Astrocyte (in vitro differentiated cells and primary cell): ENCODE results near the gene H6PD. TPM values are rescaled to one million over a fixed set of nuclear protein-coding genes. Genes with fewer than 3 reads are reported as not detected.
A peak's percentile ranks its signal among the peaks of the same experiment; 100 is the strongest.

Experiments used
- DNase-seq: peaks from one replicate; pipeline ENCODE4 v3.0.0-alpha.2; 2010; ENCODE audit warnings: low read depth
- FAIRE-seq: peaks from 2 replicates; lab custom pipeline; 2011; peaks lifted over from hg19 to GRCh38; lab: Jason Lieb, UNC
- H2AFZ ChIP-seq: 2 replicates; pipeline ENCODE4 v1.6.0; 2012; ENCODE audit warnings: low read depth, low read length, inconsistent platforms
- H3K27ac ChIP-seq: 2 replicates; pipeline ENCODE4 v1.5.1; 2011; ENCODE audit warnings: low read depth, low read length, inconsistent platforms
- H3K27me3 ChIP-seq: 2 replicates; pipeline ENCODE4 v1.6.0; 2011; ENCODE audit warnings: low read length, inconsistent platforms; ENCODE audit not compliant: insufficient read depth
- H3K36me3 ChIP-seq: 2 replicates; pipeline ENCODE4 v1.5.1; 2011; ENCODE audit warnings: low read length, inconsistent platforms; ENCODE audit not compliant: insufficient read depth
- H3K4me1 ChIP-seq: 2 replicates; pipeline ENCODE4 v1.5.1; 2011; ENCODE audit warnings: low read length, inconsistent platforms; ENCODE audit not compliant: insufficient read depth
- H3K4me2 ChIP-seq: 2 replicates; pipeline ENCODE4 v1.6.0; 2012; ENCODE audit warnings: low read length, inconsistent platforms
- H3K4me3 ChIP-seq: 2 replicates; pipeline ENCODE4 v1.5.1; 2011; ENCODE audit warnings: low read depth, mild to moderate bottlenecking, low read length, inconsistent platforms; ENCODE audit not compliant: insufficient read depth
- H3K79me2 ChIP-seq: 2 replicates; pipeline ENCODE4 v1.6.0; 2012; ENCODE audit warnings: mild to moderate bottlenecking, low read length, inconsistent platforms; ENCODE audit not compliant: insufficient read depth
- H3K9ac ChIP-seq: 2 replicates; pipeline ENCODE4 v1.6.0; 2012; ENCODE audit warnings: mild to moderate bottlenecking, low read length, inconsistent platforms
- H3K9me3 ChIP-seq: 2 replicates; pipeline ENCODE4 v1.5.1; 2012; ENCODE audit warnings: low read depth, mild to moderate bottlenecking, low read length, inconsistent platforms; ENCODE audit not compliant: insufficient read depth
- H4K20me1 ChIP-seq: 2 replicates; pipeline ENCODE4 v1.6.0; 2012; ENCODE audit warnings: low read length, inconsistent platforms; ENCODE audit not compliant: insufficient read depth
- H3K27ac Mint-ChIP-seq: one replicate; pipeline ENCODE4 v1.8.0; 2021; ENCODE audit warnings: mild to moderate bottlenecking, mixed read lengths; ENCODE audit not compliant: unreplicated experiment
- H3K27me3 Mint-ChIP-seq: one replicate; pipeline ENCODE4 v1.8.0; 2021; ENCODE audit warnings: low read depth, mixed read lengths; ENCODE audit not compliant: unreplicated experiment
- H3K36me3 Mint-ChIP-seq: one replicate; pipeline ENCODE4 v1.8.0; 2021; ENCODE audit warnings: low read depth, mixed read lengths; ENCODE audit not compliant: unreplicated experiment
- H3K4me1 Mint-ChIP-seq: one replicate; pipeline ENCODE4 v1.8.0; 2021; ENCODE audit warnings: low read depth, mixed read lengths; ENCODE audit not compliant: unreplicated experiment
- H3K4me3 Mint-ChIP-seq: one replicate; pipeline ENCODE4 v1.8.0; 2021; ENCODE audit warnings: mild to moderate bottlenecking, moderate library complexity, mixed read lengths; ENCODE audit not compliant: unreplicated experiment
- H3K9me3 Mint-ChIP-seq: one replicate; pipeline ENCODE4 v1.8.0; 2021; ENCODE audit warnings: mild to moderate bottlenecking, mixed read lengths; ENCODE audit not compliant: unreplicated experiment
- CTCF ChIP-seq: IDR thresholded peaks from 2 replicates; pipeline ENCODE4 v1.5.1; 2011; ENCODE audit warnings: low read depth, mild to moderate bottlenecking, inconsistent platforms, low read length, moderate library complexity; ENCODE audit not compliant: insufficient read depth
- EZH2 ChIP-seq: IDR thresholded peaks from 2 replicates; pipeline ENCODE4 v1.6.1; 2012; ENCODE audit warnings: mild to moderate bottlenecking, low read length, inconsistent platforms; ENCODE audit not compliant: insufficient read depth
- total RNA-seq: library from RNA; stranded (reverse); gene quantifications from 2 replicates; pipeline ENCODE4 v1.2.1, GENCODE V29; 2021

H6PD gene
- total RNA-seq, 1 donor from 2014 or later = 13.9 TPM

GRCh38 chr1:9235560-9235959 lies 986 bp downstream of the H6PD start:
- H3K27me3 ChIP-seq = no peaks in the 10 kb centered on the region
- DNase-seq = no peak
- H2AFZ ChIP-seq = no peak overlapping the region
- H3K9me3 ChIP-seq = no peaks in the 10 kb centered on the region
- H3K4me1 ChIP-seq = peaks cover 31% of the 10 kb centered on the region
- peak overlapping the region; percentile 82 for H3K27ac Mint-ChIP-seq
- peak overlapping the region; percentile 97 for H3K9ac ChIP-seq
- peak overlapping the region; percentile 87 for H3K27ac ChIP-seq
- H4K20me1 ChIP-seq = no peaks in the 10 kb centered on the region
- peaks cover 37% of the 10 kb centered on the region for H3K79me2 ChIP-seq
- H3K4me3 Mint-ChIP-seq = peak overlapping the region; percentile 88
- TF ChIP-seq CTCF = no peak
- TF ChIP-seq EZH2 = no peak
- H3K4me1 Mint-ChIP-seq = peaks cover 28% of the 10 kb centered on the region
- H3K4me2 ChIP-seq = peak overlapping the region; percentile 99
- H3K36me3 Mint-ChIP-seq = peaks cover 2% of the 10 kb centered on the region
- H3K4me3 ChIP-seq = peak overlapping the region; percentile 78
- peaks cover 1% of the 10 kb centered on the region for H3K27me3 Mint-ChIP-seq
- no peaks in the 10 kb centered on the region for H3K9me3 Mint-ChIP-seq
- H3K36me3 ChIP-seq = no peaks in the 10 kb centered on the region
- FAIRE-seq = no peak

DNA sequence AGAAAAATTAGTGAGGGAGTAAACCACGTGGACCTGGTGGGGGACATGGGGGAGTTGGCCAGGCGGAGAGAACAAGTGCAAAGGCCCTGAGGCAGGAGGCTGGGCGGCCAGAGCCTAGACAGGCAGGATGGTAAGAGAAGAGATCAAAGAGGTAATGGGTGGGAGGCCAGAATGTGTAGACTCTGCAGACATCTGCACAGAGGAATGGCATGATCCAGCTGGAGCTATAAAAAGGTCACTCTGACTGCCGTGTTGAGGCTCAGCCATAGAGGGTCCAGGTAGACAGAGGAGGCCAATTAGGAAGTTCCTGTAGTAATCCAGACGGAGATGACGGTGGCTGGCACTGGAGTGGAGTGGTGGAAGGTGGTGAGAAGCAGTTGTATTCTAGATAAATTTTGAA lies 3.6 kb downstream of the H6PD start:
- Histone ChIP-seq H3K27ac (no peak overlapping the region), H3K9ac (no peak overlapping the region), H3K4me3 (no peak overlapping the region), H3K36me3 (no peaks in the 10 kb centered on the region), H3K79me2 (peaks cover 53% of the 10 kb centered on the region), H4K20me1 (peaks cover 8% of the 10 kb centered on the region), H2AFZ (no peak overlapping the region), H3K9me3 (no peaks in the 10 kb centered on the region), H3K4me2 (peak overlapping the region; percentile 1), H3K4me1 (peaks cover 27% of the 10 kb centered on the region), H3K27me3 (no peaks in the 10 kb centered on the region)
- Mint-ChIP-seq H3K4me3 (peak overlapping the region; percentile 5), H3K27ac (no peak overlapping the region), H3K36me3 (peaks cover 7% of the 10 kb centered on the region), H3K4me1 (peaks cover 28% of the 10 kb centered on the region), H3K27me3 (peaks cover 9% of the 10 kb centered on the region), H3K9me3 (no peaks in the 10 kb centered on the region)
- DNase-seq (no peak), FAIRE-seq (no peak)
- TF ChIP-seq EZH2 (no peak), CTCF (no peak)

DNA sequence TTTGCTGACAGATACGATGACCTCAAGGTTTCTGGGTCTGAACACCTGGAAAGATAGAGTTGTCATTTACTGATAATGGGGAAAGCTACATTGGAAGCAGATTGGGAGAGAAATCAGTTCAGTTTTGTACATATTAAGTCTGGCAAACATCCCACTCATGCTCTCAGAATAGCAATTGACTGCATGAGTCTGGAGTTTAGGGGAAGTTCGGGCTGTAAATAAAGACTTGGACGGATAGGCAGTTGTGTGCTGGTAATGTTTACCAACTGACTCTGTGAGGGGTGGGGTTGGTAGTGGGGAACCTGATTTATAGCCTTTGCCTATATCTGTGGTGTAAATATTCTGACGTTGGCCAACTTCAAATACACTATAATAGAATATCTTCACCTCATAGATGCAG lies 4.0 kb downstream of the H6PD start:
- Histone ChIP-seq H3K36me3 (no peaks in the 10 kb centered on the region), H3K79me2 (peaks cover 55% of the 10 kb centered on the region), H3K27ac (no peak overlapping the region), H3K4me3 (no peak overlapping the region), H3K4me1 (peaks cover 27% of the 10 kb centered on the region), H3K4me2 (peak overlapping the region; percentile 1), H3K9me3 (no peaks in the 10 kb centered on the region), H3K27me3 (no peaks in the 10 kb centered on the region), H3K9ac (no peak overlapping the region), H4K20me1 (peaks cover 13% of the 10 kb centered on the region), H2AFZ (no peak overlapping the region)
- H3K27me3 Mint-ChIP-seq = peaks cover 9% of the 10 kb centered on the region
- no peak overlapping the region for H3K4me3 Mint-ChIP-seq
- peaks cover 28% of the 10 kb centered on the region for H3K4me1 Mint-ChIP-seq
- FAIRE-seq (no peak), DNase-seq (no peak)
- TF ChIP-seq EZH2 (no peak), CTCF (no peak)
- no peaks in the 10 kb centered on the region for H3K9me3 Mint-ChIP-seq
- H3K36me3 Mint-ChIP-seq = peaks cover 7% of the 10 kb centered on the region
- H3K27ac Mint-ChIP-seq = no peak overlapping the region
